Thoracic aorta (tissue), 2 donors: ENCODE data around the gene ZNF382. TPM values are rescaled to one million over a fixed set of nuclear protein-coding genes. Genes with fewer than 3 reads are reported as not detected.
"Not testable (repeated sequence)": the region's sequence is repeated elsewhere in the genome, so short reads cannot be mapped to it uniquely, and the experiment has no call there.

ENCODE experiments used
- ATAC-seq: fragments of 150-250 bp; one replicate; pipeline ENCODE4 v1.8.0; 2017; ENCODE audit warnings: low read depth; ENCODE audit not compliant: insufficient number of reproducible peaks, low FRiP score
- DNase-seq: peaks from one replicate; pipeline ENCODE4 v3.0.0-alpha.2; 2020; ENCODE audit warnings: low spot score
- H3K27ac ChIP-seq, 2 donors: fragments of 200-600 bp; sonication (generic); 1 replicate in 1 of 2; 2 replicates in 1 of 2; pipeline ENCODE4 v1.5.1; 2016; ENCODE audit warnings: mild to moderate bottlenecking in 2 of 2, moderate library complexity in 2 of 2
- H3K27me3 ChIP-seq: fragments of 200-600 bp; sonication (generic); replicated peaks from 2 replicates; pipeline ENCODE4 v1.6.0; 2016; ENCODE audit warnings: mild to moderate bottlenecking; ENCODE audit not compliant: insufficient read depth
- H3K36me3 ChIP-seq: fragments of 200-600 bp; sonication (generic); one replicate; pipeline ENCODE4 v1.5.1; 2016
- H3K4me1 ChIP-seq, 2 donors: fragments of 200-600 bp; sonication (generic); 1 replicate in 1 of 2; 2 replicates in 1 of 2; pipeline versions ENCODE4 v1.5.1 to v1.6.0; 2016; ENCODE audit warnings: low read depth in 2 of 2, mild to moderate bottlenecking in 1 of 2; ENCODE audit not compliant: control insufficient read depth in 1 of 2
- H3K4me3 ChIP-seq: fragments of 200-600 bp; sonication (generic); 2 replicates; pipeline ENCODE4 v1.5.1; 2016; ENCODE audit warnings: mild to moderate bottlenecking
- H3K9me3 ChIP-seq: fragments of 200-600 bp; sonication (generic); 2 replicates; pipeline ENCODE4 v1.5.1; 2016
- total RNA-seq, 2 donors: library from RNA; depleted of rRNA; stranded (reverse); fragments of >200 nt; gene quantifications; one replicate each; pipeline versions ENCODE4 v1.1.0 to v1.2.3, GENCODE V29; 2016
- TF ChIP-seq, protein P1 (sequence below): fragments of 200-600 bp; sonication (generic); IDR thresholded peaks from one replicate; pipeline ENCODE4 v1.5.1; 2019; ENCODE audit warnings: antibody characterized with exemption

The ZNF382 gene
- total RNA-seq, 2 donors from 2014 or later = 2.7 to 8.7 TPM

DNA sequence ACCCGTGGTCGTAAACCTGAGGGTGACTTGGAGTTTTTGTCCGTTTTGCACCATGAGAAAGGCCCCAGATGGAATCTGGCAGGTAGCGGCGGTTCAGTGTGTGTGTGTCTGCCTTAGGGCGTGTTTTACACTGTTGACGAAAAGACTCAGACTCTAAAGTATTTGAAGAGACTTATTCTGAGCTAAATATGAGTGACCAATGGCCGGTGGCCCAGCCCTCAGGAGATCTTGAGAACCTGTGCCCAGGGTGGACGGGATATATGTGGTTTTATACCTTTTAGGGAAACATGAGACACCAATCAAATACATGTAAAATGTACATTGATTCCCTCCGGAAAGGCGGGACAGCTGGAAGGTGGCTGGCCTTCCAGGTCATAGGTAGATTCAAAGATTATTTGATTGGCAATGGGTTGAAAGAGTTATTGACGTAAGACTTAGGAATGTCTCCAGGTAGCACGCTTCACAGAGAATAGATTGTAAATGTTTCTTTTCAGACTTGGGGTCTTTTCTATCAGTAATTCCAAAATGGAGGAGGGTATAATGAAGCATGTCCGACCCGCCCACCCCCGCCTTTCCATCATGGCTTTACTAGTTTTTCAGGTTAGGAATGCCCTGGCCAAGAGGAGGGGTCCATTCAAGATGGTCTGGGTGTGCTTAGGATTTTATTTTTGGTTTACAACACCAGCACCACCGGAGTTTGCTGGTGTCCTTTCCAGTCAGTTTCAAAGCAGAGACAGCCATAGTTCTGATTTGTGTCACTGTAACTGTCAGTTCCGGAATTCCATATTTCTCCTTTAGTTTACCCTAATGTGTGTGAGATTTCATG lies 31.0 kb upstream of the ZNF382 start:
- TF ChIP-seq, protein P1, sequence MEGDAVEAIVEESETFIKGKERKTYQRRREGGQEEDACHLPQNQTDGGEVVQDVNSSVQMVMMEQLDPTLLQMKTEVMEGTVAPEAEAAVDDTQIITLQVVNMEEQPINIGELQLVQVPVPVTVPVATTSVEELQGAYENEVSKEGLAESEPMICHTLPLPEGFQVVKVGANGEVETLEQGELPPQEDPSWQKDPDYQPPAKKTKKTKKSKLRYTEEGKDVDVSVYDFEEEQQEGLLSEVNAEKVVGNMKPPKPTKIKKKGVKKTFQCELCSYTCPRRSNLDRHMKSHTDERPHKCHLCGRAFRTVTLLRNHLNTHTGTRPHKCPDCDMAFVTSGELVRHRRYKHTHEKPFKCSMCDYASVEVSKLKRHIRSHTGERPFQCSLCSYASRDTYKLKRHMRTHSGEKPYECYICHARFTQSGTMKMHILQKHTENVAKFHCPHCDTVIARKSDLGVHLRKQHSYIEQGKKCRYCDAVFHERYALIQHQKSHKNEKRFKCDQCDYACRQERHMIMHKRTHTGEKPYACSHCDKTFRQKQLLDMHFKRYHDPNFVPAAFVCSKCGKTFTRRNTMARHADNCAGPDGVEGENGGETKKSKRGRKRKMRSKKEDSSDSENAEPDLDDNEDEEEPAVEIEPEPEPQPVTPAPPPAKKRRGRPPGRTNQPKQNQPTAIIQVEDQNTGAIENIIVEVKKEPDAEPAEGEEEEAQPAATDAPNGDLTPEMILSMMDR = no peak
- peak overlapping the region; percentile 87 to 88 for H3K27ac ChIP-seq
- H3K4me3 ChIP-seq = peak overlapping the region; percentile 99
- no peak for DNase-seq
- no peaks in the 10 kb centered on the region for H3K27me3 ChIP-seq
- H3K4me1 ChIP-seq = peaks cover 12 to 20% of the 10 kb centered on the region in 2 donors
- no peak for ATAC-seq
- peaks cover 3% of the 10 kb centered on the region for H3K9me3 ChIP-seq
- peaks cover 21% of the 10 kb centered on the region for H3K36me3 ChIP-seq

DNA sequence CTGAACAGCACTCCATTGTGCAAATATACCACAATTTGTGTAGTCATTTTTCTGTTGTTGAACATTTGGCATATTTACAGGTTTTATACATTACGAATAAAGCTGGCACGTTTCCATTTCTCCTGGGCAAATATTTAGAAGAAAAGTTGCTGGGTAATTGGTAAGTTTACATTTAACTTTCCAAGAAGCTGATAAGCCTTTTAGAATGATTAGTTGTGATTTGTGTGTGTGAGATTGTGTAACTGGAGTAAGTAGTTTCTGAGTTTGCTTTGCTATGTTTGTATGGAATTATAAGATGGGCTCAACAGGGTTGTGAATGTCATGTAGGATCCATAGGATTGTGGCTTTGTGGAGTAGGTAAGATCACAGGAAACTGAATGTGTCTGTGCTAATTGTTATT lies 30.4 kb upstream of the ZNF382 start:
- Histone ChIP-seq H3K4me1 (peaks cover 12 to 20% of the 10 kb centered on the region in 2 donors), H3K27ac (no peak overlapping the region), H3K4me3 (peak overlapping the region; percentile 99), H3K36me3 (peaks cover 25% of the 10 kb centered on the region), H3K9me3 (peaks cover 2% of the 10 kb centered on the region), H3K27me3 (no peaks in the 10 kb centered on the region)
- DNase-seq = no peak
- no peak for ATAC-seq
- TF ChIP-seq, protein P1 = no peak

DNA sequence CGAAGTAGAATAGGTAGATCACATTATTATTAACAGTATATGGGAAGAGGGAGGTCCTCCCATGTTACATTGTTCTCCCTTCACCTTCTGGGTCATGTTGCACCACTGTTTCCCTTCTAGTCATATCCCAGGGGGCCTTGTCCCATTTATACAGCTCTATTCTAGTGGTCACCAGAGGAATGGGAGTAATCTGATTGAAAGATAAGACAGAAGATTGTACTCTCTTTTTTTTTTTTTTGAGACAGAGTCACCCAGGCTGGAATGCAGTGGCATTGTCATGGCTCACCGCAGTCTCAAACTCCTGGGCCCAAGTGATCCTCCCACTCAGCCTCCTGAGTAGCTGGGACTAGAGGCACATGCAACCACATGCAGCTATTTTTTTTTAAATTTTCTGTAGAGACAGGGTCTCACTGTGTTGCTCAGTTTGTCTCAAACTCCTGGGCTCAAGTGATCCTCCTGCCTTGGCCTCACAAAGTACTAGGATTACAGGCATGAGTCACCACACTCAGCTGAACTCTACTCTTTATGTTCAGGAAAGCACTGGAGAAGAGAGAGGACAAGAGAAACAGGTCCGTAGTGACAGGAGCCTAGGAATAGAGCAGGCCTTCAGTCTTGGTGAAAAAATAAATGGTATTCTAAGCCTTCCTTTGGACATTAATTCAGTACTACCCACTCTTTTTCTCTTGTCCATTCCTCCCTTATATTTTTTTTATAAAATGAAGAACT lies 27.7 kb upstream of the ZNF382 start:
- Histone ChIP-seq H3K36me3 (peaks cover 31% of the 10 kb centered on the region), H3K9me3 (peaks cover 18% of the 10 kb centered on the region), H3K27ac (no peak overlapping the region), H3K27me3 (no peaks in the 10 kb centered on the region), H3K4me3 (no peak overlapping the region), H3K4me1 (peaks cover 9 to 15% of the 10 kb centered on the region in 2 donors)
- DNase-seq = no peak
- ATAC-seq = no peak
- TF ChIP-seq, protein P1 = no peak

DNA sequence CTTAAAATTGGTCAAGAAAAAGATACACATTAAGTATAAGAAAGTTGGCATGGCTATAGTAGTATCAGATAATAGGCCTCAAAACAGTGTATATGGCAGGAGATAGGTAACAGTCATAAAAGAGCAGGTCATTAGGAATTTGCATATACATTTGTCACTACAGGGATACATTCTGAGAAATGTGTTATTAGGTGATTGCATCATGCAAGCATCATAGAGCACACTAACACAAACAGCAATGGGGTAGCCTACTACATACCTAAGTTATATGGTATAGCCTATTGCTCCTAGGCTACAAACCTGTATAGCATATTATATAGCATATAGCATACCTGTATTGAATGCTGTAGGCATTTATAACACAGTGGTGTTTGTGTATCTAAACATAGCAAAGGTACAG lies 25.9 kb upstream of the ZNF382 start:
- Histone ChIP-seq H3K27me3 (no peaks in the 10 kb centered on the region), H3K9me3 (peaks cover 36% of the 10 kb centered on the region), H3K4me1 (peaks cover 5 to 8% of the 10 kb centered on the region in 2 donors), H3K4me3 (no peak overlapping the region), H3K36me3 (peaks cover 31% of the 10 kb centered on the region), H3K27ac (no peak overlapping the region)
- TF ChIP-seq, protein P1 = no peak
- ATAC-seq (no peak), DNase-seq (no peak)

DNA sequence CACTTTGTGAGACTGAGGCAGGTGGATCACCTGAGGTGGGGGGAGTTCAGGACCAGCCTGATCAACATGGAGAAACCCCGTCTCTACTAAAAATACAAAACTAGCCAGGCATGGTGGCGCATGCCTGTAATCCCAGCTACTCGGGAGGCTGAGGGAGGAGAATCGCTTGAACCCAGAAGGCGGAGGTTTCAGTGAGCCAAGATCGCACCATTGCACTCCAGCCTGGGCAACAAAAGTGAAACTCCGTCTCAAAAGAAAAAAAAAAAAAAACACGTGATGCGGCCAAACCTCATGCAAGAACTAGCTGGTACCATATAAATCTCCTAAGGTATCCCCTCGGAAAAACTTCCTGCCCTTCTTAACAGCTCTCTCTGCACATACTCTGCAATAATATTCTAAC lies 2.4 kb upstream of the ZNF382 start:
- DNase-seq, H3K27ac ChIP-seq, ATAC-seq, H3K4me3 ChIP-seq, H3K9me3 ChIP-seq, H3K27me3 ChIP-seq, H3K36me3 ChIP-seq: not testable (repeated sequence)
- peaks cover 3 to 12% of the 10 kb centered on the region in 2 donors for H3K4me1 ChIP-seq
